HG03469 (cell line): ENCODE data around the gene MUC6.

Experiments
- ATAC-seq: cut with Tn5 transposase; IDR thresholded peaks from one replicate; pipeline ENCODE4 v1.9.1; 2021; ENCODE audit warnings: mild to moderate bottlenecking, moderate library complexity, moderate number of reproducible peaks; ENCODE audit not compliant: unreplicated experiment

MUC6 gene, protein sequence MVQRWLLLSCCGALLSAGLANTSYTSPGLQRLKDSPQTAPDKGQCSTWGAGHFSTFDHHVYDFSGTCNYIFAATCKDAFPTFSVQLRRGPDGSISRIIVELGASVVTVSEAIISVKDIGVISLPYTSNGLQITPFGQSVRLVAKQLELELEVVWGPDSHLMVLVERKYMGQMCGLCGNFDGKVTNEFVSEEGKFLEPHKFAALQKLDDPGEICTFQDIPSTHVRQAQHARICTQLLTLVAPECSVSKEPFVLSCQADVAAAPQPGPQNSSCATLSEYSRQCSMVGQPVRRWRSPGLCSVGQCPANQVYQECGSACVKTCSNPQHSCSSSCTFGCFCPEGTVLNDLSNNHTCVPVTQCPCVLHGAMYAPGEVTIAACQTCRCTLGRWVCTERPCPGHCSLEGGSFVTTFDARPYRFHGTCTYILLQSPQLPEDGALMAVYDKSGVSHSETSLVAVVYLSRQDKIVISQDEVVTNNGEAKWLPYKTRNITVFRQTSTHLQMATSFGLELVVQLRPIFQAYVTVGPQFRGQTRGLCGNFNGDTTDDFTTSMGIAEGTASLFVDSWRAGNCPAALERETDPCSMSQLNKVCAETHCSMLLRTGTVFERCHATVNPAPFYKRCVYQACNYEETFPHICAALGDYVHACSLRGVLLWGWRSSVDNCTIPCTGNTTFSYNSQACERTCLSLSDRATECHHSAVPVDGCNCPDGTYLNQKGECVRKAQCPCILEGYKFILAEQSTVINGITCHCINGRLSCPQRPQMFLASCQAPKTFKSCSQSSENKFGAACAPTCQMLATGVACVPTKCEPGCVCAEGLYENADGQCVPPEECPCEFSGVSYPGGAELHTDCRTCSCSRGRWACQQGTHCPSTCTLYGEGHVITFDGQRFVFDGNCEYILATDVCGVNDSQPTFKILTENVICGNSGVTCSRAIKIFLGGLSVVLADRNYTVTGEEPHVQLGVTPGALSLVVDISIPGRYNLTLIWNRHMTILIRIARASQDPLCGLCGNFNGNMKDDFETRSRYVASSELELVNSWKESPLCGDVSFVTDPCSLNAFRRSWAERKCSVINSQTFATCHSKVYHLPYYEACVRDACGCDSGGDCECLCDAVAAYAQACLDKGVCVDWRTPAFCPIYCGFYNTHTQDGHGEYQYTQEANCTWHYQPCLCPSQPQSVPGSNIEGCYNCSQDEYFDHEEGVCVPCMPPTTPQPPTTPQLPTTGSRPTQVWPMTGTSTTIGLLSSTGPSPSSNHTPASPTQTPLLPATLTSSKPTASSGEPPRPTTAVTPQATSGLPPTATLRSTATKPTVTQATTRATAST (N-terminal part only)

DNA sequence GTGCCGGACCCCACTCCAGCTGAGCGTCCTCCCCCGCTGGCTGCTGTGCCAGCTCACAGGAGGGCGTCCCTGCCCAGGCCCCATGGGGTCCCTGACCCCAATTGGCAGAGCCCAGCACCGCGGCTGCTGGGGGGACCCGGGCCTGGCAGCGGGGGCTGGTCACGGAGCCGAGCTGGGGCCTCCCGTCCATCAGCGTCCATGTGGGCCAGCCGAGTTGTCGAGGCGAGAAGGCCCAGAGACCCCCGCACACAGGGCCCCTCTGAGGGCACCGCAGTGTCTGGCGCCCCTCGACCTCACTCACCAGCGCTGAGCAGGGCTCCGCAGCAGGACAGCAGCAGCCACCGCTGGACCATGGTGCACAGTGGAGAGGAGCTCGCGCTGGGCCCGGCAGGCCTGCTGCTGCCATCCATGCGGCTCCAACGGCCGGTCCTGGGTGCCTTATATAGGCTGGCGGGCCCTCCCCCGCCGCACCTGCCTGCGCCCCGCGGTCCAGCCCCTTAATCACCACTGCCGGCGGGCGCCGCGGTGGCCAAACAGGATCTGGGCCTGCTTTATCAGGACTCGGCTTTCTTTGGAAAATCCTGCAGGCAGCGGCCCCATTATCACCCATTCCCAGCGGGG, at the start of gene MUC6:
Gene MUC6 (minus strand): TSS at position 416 of the 621 bp plus-strand sequence. CDS start 63 bp downstream, at position 353.
- ATAC-seq, result no peak

DNA sequence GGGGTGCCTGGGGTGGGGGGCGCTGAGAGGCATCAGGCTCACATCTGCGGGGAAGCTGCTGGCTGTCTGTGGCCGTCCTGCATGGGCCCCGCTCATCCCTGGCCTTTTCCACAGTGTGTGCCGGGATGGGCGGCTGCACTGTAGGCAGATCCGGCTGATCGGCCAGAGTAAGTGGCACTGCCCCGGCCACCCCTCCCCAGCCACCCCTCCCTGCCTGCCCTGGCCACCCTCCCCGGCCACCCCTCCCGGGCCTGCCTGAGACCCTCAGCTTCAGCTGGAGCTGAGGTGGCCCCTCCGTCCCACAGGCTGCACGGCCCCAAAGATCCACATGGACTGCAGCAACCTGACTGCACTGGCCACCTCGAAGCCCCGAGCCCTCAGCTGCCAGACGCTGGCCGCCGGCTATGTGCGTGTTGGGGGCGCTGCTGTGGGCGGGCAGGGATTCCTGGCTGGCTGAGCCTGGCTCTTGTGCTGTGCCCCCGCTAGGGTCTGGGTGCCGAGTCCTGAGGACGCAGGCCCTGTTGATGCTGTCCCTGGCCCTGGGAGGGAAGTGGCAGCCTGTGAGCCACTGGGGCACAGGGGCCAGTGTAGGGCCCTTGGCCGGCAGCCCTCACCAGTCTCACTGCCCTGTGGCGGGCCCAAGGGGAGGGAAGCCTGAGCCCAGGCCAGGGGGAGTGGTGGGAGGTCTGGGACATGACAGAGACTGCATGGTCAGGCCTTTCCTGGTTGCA, 49.1 kb upstream of the MUC6 start:
- ATAC-seq, result no peak

DNA sequence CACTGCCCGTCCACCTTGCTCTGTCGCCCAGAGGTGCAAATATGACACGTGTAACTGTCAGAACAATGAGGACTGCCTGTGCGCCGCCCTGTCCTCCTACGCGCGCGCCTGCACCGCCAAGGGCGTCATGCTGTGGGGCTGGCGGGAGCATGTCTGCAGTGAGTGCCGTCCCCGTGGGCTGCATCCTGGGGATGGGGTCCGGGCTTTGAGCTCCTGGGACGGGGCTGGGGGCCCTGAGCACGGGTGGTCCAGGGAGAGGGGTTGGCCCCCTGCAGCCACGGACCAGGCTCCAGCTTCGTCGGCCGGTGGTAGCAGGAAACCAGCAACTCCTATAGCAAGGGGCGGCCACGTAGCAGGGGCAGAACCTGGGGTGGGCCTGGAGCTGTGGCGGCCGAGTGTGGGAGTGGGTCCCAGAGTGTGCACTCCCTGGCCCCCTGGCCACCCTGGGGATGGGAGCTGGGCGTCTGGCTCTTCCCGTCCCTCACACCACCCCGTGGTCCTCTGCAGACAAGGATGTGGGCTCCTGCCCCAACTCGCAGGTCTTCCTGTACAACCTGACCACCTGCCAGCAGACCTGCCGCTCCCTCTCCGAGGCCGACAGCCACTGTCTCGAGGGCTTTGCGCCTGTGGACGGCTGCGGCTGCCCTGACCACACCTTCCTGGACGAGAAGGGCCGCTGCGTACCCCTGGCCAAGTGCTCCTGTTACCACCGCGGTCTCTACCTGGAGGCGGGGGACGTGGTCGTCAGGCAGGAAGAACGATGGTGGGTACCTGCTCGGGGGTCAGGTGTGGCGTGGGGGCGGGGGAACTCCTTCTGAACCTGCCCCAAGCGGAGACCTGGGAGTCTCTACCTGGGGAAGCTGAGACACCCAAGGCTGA, 48.3 kb upstream of the MUC6 start:
- no peak for ATAC-seq

DNA sequence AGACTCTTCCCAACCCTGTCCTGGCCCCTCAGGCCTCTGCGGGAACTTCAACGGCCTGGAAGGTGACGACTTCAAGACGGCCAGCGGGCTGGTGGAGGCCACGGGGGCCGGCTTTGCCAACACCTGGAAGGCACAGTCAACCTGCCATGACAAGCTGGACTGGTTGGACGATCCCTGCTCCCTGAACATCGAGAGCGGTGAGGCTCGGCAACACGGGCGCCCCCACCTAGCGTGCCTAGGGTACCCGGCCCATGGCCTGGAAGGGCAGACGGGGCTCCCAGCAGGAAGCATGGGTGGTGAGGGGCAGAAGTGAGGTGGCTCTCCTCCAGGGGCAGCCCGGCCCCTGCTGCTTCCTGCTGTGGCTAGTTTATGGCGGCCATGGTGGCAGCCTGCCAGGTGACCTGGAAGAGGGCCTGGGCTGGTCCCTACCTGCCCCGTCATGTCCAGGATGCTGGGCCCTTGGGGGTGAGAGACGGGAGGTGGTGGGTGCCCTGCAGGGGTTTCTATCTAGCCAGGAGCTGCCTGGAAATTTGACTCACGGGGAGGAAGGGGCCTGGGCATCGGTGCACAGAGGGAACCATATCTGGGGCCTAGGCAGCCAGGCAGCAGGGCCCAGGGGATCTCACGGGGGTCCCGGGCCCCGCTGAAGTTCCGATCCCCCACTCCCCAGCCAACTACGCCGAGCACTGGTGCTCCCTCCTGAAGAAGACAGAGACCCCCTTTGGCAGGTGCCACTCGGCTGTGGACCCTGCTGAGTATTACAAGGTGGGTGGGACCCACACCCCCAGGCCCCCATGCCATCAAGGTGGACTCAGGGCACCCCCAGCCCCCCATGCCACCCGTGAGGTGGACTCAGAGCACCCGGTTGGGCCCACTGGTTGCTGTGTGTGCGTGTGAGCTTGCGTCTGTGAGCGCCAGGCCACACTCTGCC, 47.4 kb upstream of the MUC6 start:
- ATAC-seq, result no peak

DNA sequence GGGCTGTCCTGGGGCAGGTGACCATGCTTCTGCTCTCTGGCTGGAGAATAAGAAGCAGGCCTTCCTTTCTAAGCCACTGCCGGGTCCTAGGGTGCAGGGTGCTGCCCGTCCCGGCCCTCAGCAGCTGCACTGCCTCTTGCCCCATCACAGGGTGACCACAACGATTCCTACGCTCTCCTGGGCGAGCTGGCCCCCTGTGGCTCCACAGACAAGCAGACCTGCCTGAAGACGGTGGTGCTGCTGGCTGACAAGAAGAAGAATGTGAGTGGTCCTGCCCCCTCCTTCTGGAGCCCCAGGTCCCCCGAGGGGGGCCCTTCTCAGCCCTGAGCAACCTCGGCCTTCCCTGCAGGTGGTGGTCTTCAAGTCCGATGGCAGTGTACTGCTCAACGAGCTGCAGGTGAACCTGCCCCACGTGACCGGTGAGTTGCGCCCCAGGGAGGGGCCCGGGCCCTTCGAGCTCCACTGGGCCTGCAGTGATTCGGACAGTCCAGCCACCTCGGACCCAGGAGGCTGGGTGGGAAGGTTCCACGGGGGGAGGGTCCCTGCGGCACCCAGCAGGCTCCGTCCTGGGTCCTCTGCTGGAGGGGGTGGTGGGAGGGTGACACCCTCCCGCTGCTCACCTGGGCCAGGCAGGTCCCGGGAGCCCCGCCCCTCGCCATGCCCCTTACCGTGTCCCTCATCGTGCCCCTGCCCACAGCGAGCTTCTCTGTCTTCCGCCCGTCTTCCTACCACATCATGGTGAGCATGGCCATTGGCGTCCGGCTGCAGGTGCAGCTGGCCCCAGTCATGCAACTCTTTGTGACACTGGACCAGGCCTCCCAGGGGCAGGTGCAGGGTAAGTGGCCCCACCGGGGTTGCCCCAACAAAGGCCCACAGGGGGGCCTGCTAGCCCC, 46.5 kb upstream of the MUC6 start:
- no peak for ATAC-seq

- ATAC-seq, result no peak
Observed at GRCh38 chr11:1082346-1082727, 45.8 kb upstream of the MUC6 start.

DNA sequence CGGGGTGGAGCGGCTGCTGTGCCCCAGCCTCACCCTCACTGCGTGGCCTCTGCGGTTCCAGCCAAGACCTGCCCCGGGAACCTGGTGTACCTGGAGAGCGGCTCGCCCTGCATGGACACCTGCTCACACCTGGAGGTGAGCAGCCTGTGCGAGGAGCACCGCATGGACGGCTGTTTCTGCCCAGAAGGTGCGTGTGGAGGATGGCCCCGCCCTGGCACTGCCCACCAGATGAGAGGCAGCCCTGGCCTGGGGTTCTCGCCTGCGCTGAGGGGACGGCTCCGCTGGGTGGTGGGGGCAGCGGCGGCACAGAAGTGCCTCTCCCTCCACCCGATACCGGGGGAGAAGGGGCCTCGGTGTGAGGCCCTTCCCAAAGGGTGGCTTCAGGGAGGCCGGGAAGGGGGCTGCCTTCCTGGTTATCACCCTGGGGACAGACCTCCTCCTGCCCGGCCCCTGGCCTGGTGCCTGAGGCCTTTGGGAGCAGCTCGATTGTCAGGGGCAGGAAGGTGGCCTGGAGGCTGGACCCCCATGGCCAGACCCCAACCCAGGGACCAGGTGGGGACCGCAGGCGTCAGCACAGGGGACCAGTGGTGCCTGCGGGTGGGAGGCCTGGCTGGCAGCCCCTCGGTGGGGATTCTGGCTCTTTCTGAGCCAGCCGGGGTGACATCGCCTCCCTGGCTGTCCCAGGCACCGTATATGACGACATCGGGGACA, 45.2 kb upstream of the MUC6 start:
- no peak for ATAC-seq

DNA sequence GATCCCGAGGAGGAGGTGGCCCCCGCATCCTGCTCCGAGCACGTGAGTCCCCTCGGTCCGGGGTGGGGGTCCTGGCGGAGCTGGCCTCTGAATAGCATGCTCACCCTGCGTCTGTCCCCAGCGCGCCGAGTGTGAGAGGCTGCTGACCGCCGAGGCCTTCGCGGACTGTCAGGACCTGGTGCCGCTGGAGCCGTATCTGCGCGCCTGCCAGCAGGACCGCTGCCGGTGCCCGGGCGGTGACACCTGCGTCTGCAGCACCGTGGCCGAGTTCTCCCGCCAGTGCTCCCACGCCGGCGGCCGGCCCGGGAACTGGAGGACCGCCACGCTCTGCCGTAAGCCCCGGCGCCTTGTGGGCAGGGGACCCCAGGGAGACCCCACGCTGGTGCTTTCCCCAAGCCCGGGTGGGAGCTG, 41.7 kb upstream of the MUC6 start:
- no peak for ATAC-seq

- no peak for ATAC-seq
Observed at GRCh38 chr11:1077417-1078119, 41.0 kb upstream of the MUC6 start.

GRCh38 chr11:1077033-1077416, 40.5 kb upstream of the MUC6 start:
- no peak for ATAC-seq

DNA sequence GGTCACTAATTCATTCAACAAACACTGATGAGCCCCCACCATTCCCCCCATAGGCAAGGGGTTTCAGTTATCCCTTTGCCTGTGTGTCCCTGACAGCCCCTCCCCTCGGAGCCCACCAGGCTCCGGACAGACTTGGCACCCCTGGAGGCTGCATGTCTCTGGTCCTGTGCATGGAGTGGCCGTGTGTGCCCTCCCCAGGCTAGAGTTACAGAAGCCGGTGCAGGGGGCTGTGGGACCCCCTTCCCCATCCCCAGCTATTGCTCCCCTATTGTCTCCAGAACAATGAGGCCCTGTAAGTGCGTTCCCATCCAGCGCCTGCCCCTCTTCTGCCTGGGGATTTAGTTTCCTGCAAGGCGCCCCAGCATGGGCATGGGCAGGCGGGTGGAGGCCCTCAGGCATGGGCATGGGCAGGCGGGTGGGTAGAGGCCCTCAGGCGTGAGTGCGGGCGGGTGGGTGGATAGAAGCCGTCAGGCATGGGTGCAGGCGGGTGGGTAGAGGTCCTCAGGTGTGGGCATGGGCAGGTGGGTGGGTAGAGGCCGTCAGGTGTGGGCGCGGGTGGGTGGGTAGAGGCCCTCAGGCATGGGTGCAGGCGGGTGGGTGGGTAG, 39.6 kb upstream of the MUC6 start:
- no peak for ATAC-seq

DNA sequence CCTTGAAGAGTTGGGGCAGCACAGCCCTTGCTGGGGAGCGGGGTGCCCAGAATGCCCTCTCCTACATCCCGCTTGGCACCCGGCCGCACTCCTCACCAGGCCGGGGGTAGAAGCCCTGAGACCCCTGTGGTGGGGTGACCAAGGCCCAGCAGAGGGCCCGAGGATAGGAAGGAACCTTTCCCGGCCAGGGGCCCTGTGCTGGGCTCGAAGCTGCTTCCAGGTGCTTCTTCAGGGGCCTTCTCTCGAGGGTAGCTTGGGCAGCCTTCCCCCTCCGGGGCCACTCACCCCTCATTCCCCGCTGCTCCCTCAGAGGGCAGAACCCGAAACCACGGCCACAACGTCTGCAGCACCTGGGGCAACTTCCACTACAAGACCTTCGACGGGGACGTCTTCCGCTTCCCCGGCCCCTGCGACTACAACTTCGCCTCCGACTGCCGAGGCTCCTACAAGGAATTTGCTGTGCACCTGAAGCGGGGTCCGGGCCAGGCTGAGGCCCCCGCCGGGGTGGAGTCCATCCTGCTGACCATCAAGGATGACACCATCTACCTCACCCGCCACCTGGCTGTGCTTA, 38.9 kb upstream of the MUC6 start:
- ATAC-seq, result no peak

- no peak for ATAC-seq
Observed at GRCh38 chr11:1074244-1075221, 38.0 kb upstream of the MUC6 start, which contains the start of gene MUC2. Gene MUC2 (plus strand): TSS chr11:1074874.

GRCh38 chr11:1073851-1074243, 37.3 kb upstream of the MUC6 start:
- ATAC-seq, result no peak
